ENCODE measurements around the gene PRRG2.
"Not testable (repeated sequence)": the region's sequence is repeated elsewhere in the genome, so short reads cannot be mapped to it uniquely, and the experiment has no call there.

PRRG2 gene

DNA sequence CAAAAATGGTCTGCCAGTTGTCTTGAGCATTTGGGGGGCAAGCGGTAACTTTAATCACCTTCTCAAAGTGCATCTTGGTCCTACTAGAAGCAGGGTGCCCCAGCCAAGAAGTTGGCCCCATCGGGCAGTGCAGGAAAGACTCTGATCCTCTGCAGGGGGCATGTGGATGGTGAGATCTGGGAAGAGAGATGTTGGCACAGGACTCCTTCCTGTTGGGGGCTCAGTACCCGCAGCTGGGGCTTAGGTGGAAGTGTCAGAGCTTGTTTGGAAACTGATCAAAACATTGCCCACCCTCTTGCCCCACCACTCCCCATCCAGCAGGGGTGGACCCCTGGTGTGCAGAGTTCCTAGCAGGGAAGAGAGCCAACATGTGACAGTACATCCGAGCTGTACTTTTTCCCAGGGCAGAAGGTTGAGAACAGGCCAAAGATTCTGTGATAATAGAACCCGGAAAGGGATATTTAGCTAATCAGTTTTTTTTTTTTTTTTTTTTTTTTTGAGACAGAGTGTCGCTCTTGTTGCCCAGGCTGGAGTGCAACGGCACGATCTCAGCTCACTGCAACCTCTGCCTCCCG, 50.0 kb downstream of the PRRG2 start:
- H3K36me3 ChIP-seq: peaks cover 26% of the 10 kb centered on the region
- no peaks in the 10 kb centered on the region for H3K4me1 ChIP-seq (ENCODE audit: control insufficient read depth in 1 of 2, insufficient read depth in 1 of 2, low read depth in 1 of 2, low read length in 1 of 2)
- H3K27ac ChIP-seq: no peak overlapping the region
- H3K27me3 ChIP-seq: peaks cover 9% of the 10 kb centered on the region
- no peaks in the 10 kb centered on the region for H3K9me3 ChIP-seq
- H3K4me3 ChIP-seq (ENCODE audit: low read depth in 1 of 2, low read length in 1 of 2): no peak overlapping the region
- TF ChIP-seq, protein P1, sequence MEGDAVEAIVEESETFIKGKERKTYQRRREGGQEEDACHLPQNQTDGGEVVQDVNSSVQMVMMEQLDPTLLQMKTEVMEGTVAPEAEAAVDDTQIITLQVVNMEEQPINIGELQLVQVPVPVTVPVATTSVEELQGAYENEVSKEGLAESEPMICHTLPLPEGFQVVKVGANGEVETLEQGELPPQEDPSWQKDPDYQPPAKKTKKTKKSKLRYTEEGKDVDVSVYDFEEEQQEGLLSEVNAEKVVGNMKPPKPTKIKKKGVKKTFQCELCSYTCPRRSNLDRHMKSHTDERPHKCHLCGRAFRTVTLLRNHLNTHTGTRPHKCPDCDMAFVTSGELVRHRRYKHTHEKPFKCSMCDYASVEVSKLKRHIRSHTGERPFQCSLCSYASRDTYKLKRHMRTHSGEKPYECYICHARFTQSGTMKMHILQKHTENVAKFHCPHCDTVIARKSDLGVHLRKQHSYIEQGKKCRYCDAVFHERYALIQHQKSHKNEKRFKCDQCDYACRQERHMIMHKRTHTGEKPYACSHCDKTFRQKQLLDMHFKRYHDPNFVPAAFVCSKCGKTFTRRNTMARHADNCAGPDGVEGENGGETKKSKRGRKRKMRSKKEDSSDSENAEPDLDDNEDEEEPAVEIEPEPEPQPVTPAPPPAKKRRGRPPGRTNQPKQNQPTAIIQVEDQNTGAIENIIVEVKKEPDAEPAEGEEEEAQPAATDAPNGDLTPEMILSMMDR (IDR thresholded peaks at IDR 0.05): no peak

GRCh38 chr19:49631610-49632192, 50.6 kb downstream of the PRRG2 start:
- no peak overlapping the region for H3K27ac ChIP-seq
- TF ChIP-seq, protein P1 (IDR thresholded peaks at IDR 0.05): no peak

GRCh38 chr19:49632576-49632975, 51.5 kb downstream of the PRRG2 start:
- Histone ChIP-seq H3K36me3 (peaks cover 11% of the 10 kb centered on the region), H3K27ac (no peak overlapping the region), H3K9me3 (no peaks in the 10 kb centered on the region), H3K4me3 (ENCODE audit: low read depth in 1 of 2, low read length in 1 of 2) (no peak overlapping the region), H3K4me1 (ENCODE audit: control insufficient read depth in 1 of 2, insufficient read depth in 1 of 2, low read depth in 1 of 2, low read length in 1 of 2) (no peaks in the 10 kb centered on the region), H3K27me3 (peaks cover 21% of the 10 kb centered on the region)
- TF ChIP-seq, protein P1 (IDR thresholded peaks at IDR 0.05): no peak

More at GRCh38 chr19:49631610-49632192, 50.6 kb downstream of the PRRG2 start:
- Histone ChIP-seq H3K4me1 (ENCODE audit: control insufficient read depth in 1 of 2, insufficient read depth in 1 of 2, low read depth in 1 of 2, low read length in 1 of 2) (no peaks in the 10 kb centered on the region), H3K36me3 (peaks cover 20% of the 10 kb centered on the region), H3K9me3 (no peaks in the 10 kb centered on the region), H3K27me3 (peaks cover 15% of the 10 kb centered on the region), H3K4me3 (ENCODE audit: low read depth in 1 of 2, low read length in 1 of 2) (no peak overlapping the region)

DNA sequence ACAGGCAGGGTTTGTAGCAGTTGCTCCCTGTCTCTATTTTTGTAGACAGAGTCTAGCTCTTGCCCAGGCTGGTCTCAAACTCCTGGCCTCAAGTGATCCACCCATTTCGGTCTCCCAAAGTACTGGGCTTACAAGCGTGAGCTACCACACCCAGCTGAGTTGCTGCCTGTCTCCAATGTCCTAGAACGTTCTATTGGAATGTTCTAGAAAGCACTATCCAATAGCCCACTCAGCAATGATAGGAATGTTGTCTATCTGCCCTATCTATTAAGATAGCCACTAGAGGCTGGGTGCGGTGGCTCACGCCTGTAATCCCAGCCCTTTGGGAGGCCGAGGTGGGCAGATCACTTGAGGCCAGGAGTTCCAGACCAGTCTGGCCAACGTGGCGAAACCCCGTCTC, 52.2 kb downstream of the PRRG2 start:
- not testable (repeated sequence) for H3K4me3 ChIP-seq (ENCODE audit: low read depth in 1 of 2, low read length in 1 of 2); H3K27ac ChIP-seq; H3K36me3 ChIP-seq; H3K9me3 ChIP-seq; H3K4me1 ChIP-seq (ENCODE audit: control insufficient read depth in 1 of 2, insufficient read depth in 1 of 2, low read depth in 1 of 2, low read length in 1 of 2)
- peaks cover 28% of the 10 kb centered on the region for H3K27me3 ChIP-seq

GRCh38 chr19:49635530-49636232, 54.6 kb downstream of the PRRG2 start:
- H3K27ac ChIP-seq: no peak overlapping the region
- no peaks in the 10 kb centered on the region for H3K9me3 ChIP-seq
- H3K36me3 ChIP-seq: no peaks in the 10 kb centered on the region
- no peak overlapping the region for H3K4me3 ChIP-seq (ENCODE audit: low read depth in 1 of 2, low read length in 1 of 2)
- TF ChIP-seq, protein P1 (IDR thresholded peaks at IDR 0.05): no peak
- H3K4me1 ChIP-seq (ENCODE audit: control insufficient read depth in 1 of 2, insufficient read depth in 1 of 2, low read depth in 1 of 2, low read length in 1 of 2): peaks cover 17 to 23% of the 10 kb centered on the region in 2 experiments
- peaks cover 46% of the 10 kb centered on the region for H3K27me3 ChIP-seq
